ENCODE results near the gene RNPEPL1.
"Not testable (repeated sequence)": the region's sequence is repeated elsewhere in the genome, so short reads cannot be mapped to it uniquely, and the experiment has no call there.

RNPEPL1 gene

GRCh38 chr2:240613781-240614180 lies 45.5 kb downstream of the RNPEPL1 start:
- H3K4me3 ChIP-seq = no peak overlapping the region
- no peak overlapping the region for H3K27ac ChIP-seq
- H3K36me3 ChIP-seq (ENCODE audit: insufficient read depth, low read length) = no peaks in the 10 kb centered on the region

GRCh38 chr2:240614391-240614790 lies 46.1 kb downstream of the RNPEPL1 start:
- no peak for DNase-seq (ENCODE audit: low read depth, low spot score)
- no peak for TF ChIP-seq POLR2AphosphoS5 (IDR thresholded peaks at IDR 0.05; ENCODE audit: borderline replicate concordance, low read depth, low read length)
- TF ChIP-seq FOXP2 (optimal IDR thresholded peaks at IDR 0.05; ENCODE audit: control extremely low read depth, extremely low read length, insufficient read depth) = no peak
- Histone ChIP-seq H3K36me3 (ENCODE audit: insufficient read depth, low read length) (no peaks in the 10 kb centered on the region), H3K4me3 (no peak overlapping the region), H3K27ac (no peak overlapping the region), H3K9me3 (ENCODE audit: low read depth, low read length) (no peaks in the 10 kb centered on the region), H3K9ac (ENCODE audit: insufficient read length) (no peak overlapping the region)

More at GRCh38 chr2:240613781-240614180, 45.5 kb downstream of the RNPEPL1 start:
- TF ChIP-seq POLR2AphosphoS5 (IDR thresholded peaks at IDR 0.05; ENCODE audit: borderline replicate concordance, low read depth, low read length) = no peak
- no peak for TF ChIP-seq FOXP2 (optimal IDR thresholded peaks at IDR 0.05; ENCODE audit: control extremely low read depth, extremely low read length, insufficient read depth)
- TF ChIP-seq EZH2 (IDR thresholded peaks at IDR 0.05) = no peak
- H3K9me3 ChIP-seq (ENCODE audit: low read depth, low read length) = no peaks in the 10 kb centered on the region
- H3K9ac ChIP-seq (ENCODE audit: insufficient read length) = no peak overlapping the region
- DNase-seq (ENCODE audit: low read depth, low spot score) = no peak

GRCh38 chr2:240615396-240615795 lies 47.1 kb downstream of the RNPEPL1 start:
- TF ChIP-seq EZH2 (IDR thresholded peaks at IDR 0.05) (no peak), FOXP2 (optimal IDR thresholded peaks at IDR 0.05; ENCODE audit: control extremely low read depth, extremely low read length, insufficient read depth) (no peak), POLR2AphosphoS5 (IDR thresholded peaks at IDR 0.05; ENCODE audit: borderline replicate concordance, low read depth, low read length) (no peak)
- H3K4me3 ChIP-seq = no peak overlapping the region
- H3K36me3 ChIP-seq (ENCODE audit: insufficient read depth, low read length) = no peaks in the 10 kb centered on the region
- DNase-seq (ENCODE audit: low read depth, low spot score) = no peak
- no peaks in the 10 kb centered on the region for H3K9me3 ChIP-seq (ENCODE audit: low read depth, low read length)
- H3K9ac ChIP-seq (ENCODE audit: insufficient read length) = no peak overlapping the region
- H3K27ac ChIP-seq = no peak overlapping the region

GRCh38 chr2:240615820-240616547 lies 47.7 kb downstream of the RNPEPL1 start:
- Histone ChIP-seq H3K9ac (ENCODE audit: insufficient read length) (no peak overlapping the region), H3K27ac (no peak overlapping the region), H3K9me3 (ENCODE audit: low read depth, low read length) (no peaks in the 10 kb centered on the region), H3K4me3 (no peak overlapping the region), H3K36me3 (ENCODE audit: insufficient read depth, low read length) (no peaks in the 10 kb centered on the region)
- no peak for DNase-seq (ENCODE audit: low read depth, low spot score)
- no peak for TF ChIP-seq POLR2AphosphoS5 (IDR thresholded peaks at IDR 0.05; ENCODE audit: borderline replicate concordance, low read depth, low read length)
- no peak for TF ChIP-seq FOXP2 (optimal IDR thresholded peaks at IDR 0.05; ENCODE audit: control extremely low read depth, extremely low read length, insufficient read depth)
- no peak for TF ChIP-seq EZH2 (IDR thresholded peaks at IDR 0.05)

- H3K36me3 ChIP-seq (ENCODE audit: insufficient read depth, low read length); H3K9me3 ChIP-seq (ENCODE audit: low read depth, low read length); H3K9ac ChIP-seq (ENCODE audit: insufficient read length); DNase-seq (ENCODE audit: low read depth, low spot score); H3K4me3 ChIP-seq; H3K27ac ChIP-seq: not testable (repeated sequence)
Observed at GRCh38 chr2:240616860-240617666, 48.8 kb downstream of the RNPEPL1 start.

- Histone ChIP-seq H3K4me3 (no peak overlapping the region), H3K9me3 (ENCODE audit: low read depth, low read length) (no peaks in the 10 kb centered on the region)
- DNase-seq (ENCODE audit: low read depth, low spot score) = no peak
Observed at GRCh38 chr2:240618776-240619175, 50.5 kb downstream of the RNPEPL1 start.

GRCh38 chr2:240619506-240620148 lies 51.3 kb downstream of the RNPEPL1 start:
- Histone ChIP-seq H3K4me3 (no peak overlapping the region), H3K9me3 (ENCODE audit: low read depth, low read length) (no peaks in the 10 kb centered on the region), H3K36me3 (ENCODE audit: insufficient read depth, low read length) (no peaks in the 10 kb centered on the region), H3K9ac (ENCODE audit: insufficient read length) (no peak overlapping the region), H3K27ac (no peak overlapping the region)
- no peak for DNase-seq (ENCODE audit: low read depth, low spot score)
- TF ChIP-seq POLR2AphosphoS5 (IDR thresholded peaks at IDR 0.05; ENCODE audit: borderline replicate concordance, low read depth, low read length) (no peak), EZH2 (IDR thresholded peaks at IDR 0.05) (no peak), FOXP2 (optimal IDR thresholded peaks at IDR 0.05; ENCODE audit: control extremely low read depth, extremely low read length, insufficient read depth) (no peak)

More at GRCh38 chr2:240618776-240619175, 50.5 kb downstream of the RNPEPL1 start:
- Histone ChIP-seq H3K9ac (ENCODE audit: insufficient read length) (no peak overlapping the region), H3K36me3 (ENCODE audit: insufficient read depth, low read length) (no peaks in the 10 kb centered on the region), H3K27ac (no peak overlapping the region)
- TF ChIP-seq POLR2AphosphoS5 (IDR thresholded peaks at IDR 0.05; ENCODE audit: borderline replicate concordance, low read depth, low read length) (no peak), FOXP2 (optimal IDR thresholded peaks at IDR 0.05; ENCODE audit: control extremely low read depth, extremely low read length, insufficient read depth) (no peak), EZH2 (IDR thresholded peaks at IDR 0.05) (no peak)

GRCh38 chr2:240620149-240620731 lies 52.0 kb downstream of the RNPEPL1 start:
- no peaks in the 10 kb centered on the region for H3K9me3 ChIP-seq (ENCODE audit: low read depth, low read length)
- no peak overlapping the region for H3K9ac ChIP-seq (ENCODE audit: insufficient read length)
- TF ChIP-seq POLR2AphosphoS5 (IDR thresholded peaks at IDR 0.05; ENCODE audit: borderline replicate concordance, low read depth, low read length) (no peak), FOXP2 (optimal IDR thresholded peaks at IDR 0.05; ENCODE audit: control extremely low read depth, extremely low read length, insufficient read depth) (no peak), EZH2 (IDR thresholded peaks at IDR 0.05) (no peak)
- no peak overlapping the region for H3K27ac ChIP-seq
- H3K4me3 ChIP-seq = no peak overlapping the region
- no peaks in the 10 kb centered on the region for H3K36me3 ChIP-seq (ENCODE audit: insufficient read depth, low read length)
- no peak for DNase-seq (ENCODE audit: low read depth, low spot score)

All from SK-N-MC (cell line).